ENCODE results near the gene LDLRAD3. TPM values are rescaled to one million over a fixed set of nuclear protein-coding genes. Genes with fewer than 3 reads are reported as not detected.

LDLRAD3 gene
- total RNA-seq, 1 experiment from 2014 or later, result 12.1 TPM

DNA sequence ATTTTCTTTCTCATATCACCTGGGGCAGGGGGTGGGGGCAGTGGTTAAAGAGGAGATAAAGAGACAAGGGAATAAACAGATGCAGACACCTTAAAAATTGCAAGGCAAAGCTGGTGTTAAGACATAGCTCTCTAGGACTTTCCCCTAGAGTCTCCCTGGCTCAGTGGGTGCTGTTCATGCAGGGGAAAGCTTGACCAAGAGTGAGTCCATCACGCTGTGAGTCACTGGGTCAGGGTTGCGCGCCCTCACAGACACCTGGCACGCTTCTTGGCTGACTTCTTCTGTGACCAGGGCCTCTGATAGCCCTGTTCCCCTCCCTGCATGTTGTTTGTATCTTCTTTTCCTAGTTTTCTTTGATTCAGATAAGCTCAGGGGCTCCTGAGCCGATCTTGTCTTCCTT is 313.5 kb downstream of the LDLRAD3 start:
- Histone ChIP-seq H2BK120ac (ENCODE audit: low read depth, low read length, poor library complexity, severe bottlenecking) (no peak overlapping the region), H3K4ac (ENCODE audit: low read depth, low read length) (no peak overlapping the region), H3K9me3 (ENCODE audit: control insufficient read depth, low read depth, low read length) (peaks cover 5% of the 10 kb centered on the region), H3K79me1 (ENCODE audit: insufficient read depth, low read depth, low read length, poor library complexity, severe bottlenecking) (no peaks in the 10 kb centered on the region), H3K14ac (ENCODE audit: insufficient read depth, low read length) (no peak overlapping the region), H3K23me2 (ENCODE audit: insufficient read length, low read depth, low read length, poor library complexity, severe bottlenecking) (no peaks in the 10 kb centered on the region), H3K23ac (ENCODE audit: insufficient read length, low read depth, low read length) (no peak overlapping the region), H2BK20ac (ENCODE audit: low read depth, low read length, poor library complexity, severe bottlenecking) (no peak overlapping the region), H3K56ac (ENCODE audit: insufficient read length, low read depth, low read length) (no peak overlapping the region), H3K27me3 (ENCODE audit: insufficient read depth, low read length) (no peaks in the 10 kb centered on the region; the same call in 1 of the 2 replicates), H3T11ph (ENCODE audit: low read length) (no peak overlapping the region), H3K4me2 (ENCODE audit: insufficient read depth, insufficient read length, low read length) (no peak overlapping the region), H4K20me1 (ENCODE audit: control insufficient read depth, insufficient read depth, insufficient read length) (no peaks in the 10 kb centered on the region), H4K5ac (ENCODE audit: insufficient read length, low read depth, low read length) (no peak overlapping the region), H4K91ac (ENCODE audit: insufficient read length, low read depth, low read length) (no peak overlapping the region), H3K79me2 (ENCODE audit: insufficient read depth, low read length) (no peaks in the 10 kb centered on the region), H2BK15ac (ENCODE audit: low read depth, low read length) (no peak overlapping the region), H2BK12ac (ENCODE audit: insufficient read length, low read depth, low read length) (no peak overlapping the region), H4K8ac (replicated peaks; ENCODE audit: insufficient read length, low read depth, low read length) (no peak overlapping the region), H3K18ac (ENCODE audit: insufficient read length, low read depth, low read length) (no peak overlapping the region), H2AK5ac (ENCODE audit: insufficient read length, low read length) (no peak overlapping the region), H3K27ac (ENCODE audit: insufficient read length, low read depth, low read length) (no peak overlapping the region), H2BK5ac (ENCODE audit: insufficient read length, low read length) (no peak overlapping the region), H2AFZ (ENCODE audit: low read length) (no peak overlapping the region), H3K9ac (ENCODE audit: extremely low read depth, insufficient read length, low read length) (no peak overlapping the region), H3K4me1 (ENCODE audit: insufficient read depth, low read length) (no peaks in the 10 kb centered on the region)
- Mint-ChIP-seq H3K36me3 (ENCODE audit: insufficient read depth in 1 of 3, low read depth in 3 of 3) (peaks cover 0 to 4% (median 0%) of the 10 kb centered on the region in 3 experiments; a peak in 3 of 7 replicates), H3K9me3 (no peaks in the 10 kb centered on the region), H3K4me3 (no peak overlapping the region), H3K4me1 (peaks cover 13 to 21% of the 10 kb centered on the region in 2 experiments), H3K27me3 (ENCODE audit: low read depth) (peaks cover 38% of the 10 kb centered on the region), H3K27ac (no peak overlapping the region)
- TF ChIP-seq, protein P1, sequence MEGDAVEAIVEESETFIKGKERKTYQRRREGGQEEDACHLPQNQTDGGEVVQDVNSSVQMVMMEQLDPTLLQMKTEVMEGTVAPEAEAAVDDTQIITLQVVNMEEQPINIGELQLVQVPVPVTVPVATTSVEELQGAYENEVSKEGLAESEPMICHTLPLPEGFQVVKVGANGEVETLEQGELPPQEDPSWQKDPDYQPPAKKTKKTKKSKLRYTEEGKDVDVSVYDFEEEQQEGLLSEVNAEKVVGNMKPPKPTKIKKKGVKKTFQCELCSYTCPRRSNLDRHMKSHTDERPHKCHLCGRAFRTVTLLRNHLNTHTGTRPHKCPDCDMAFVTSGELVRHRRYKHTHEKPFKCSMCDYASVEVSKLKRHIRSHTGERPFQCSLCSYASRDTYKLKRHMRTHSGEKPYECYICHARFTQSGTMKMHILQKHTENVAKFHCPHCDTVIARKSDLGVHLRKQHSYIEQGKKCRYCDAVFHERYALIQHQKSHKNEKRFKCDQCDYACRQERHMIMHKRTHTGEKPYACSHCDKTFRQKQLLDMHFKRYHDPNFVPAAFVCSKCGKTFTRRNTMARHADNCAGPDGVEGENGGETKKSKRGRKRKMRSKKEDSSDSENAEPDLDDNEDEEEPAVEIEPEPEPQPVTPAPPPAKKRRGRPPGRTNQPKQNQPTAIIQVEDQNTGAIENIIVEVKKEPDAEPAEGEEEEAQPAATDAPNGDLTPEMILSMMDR (conservative IDR thresholded peaks at IDR 0.05), result no peak
- WGBS (ENCODE audit: extremely low coverage, insufficient read length, low lambda C conversion rate), result no CpG with 5 or more reads among the region's 5 CpGs
- DNase-seq, result no peak
